Measurements from ENCODE around the gene DLG1. TPM values are rescaled to one million over a fixed set of nuclear protein-coding genes. Genes with fewer than 3 reads are reported as not detected.
"Not testable (repeated sequence)": the region's sequence is repeated elsewhere in the genome, so short reads cannot be mapped to it uniquely, and the experiment has no call there.

DLG1 gene
- total and polyA plus RNA-seq, 2 donors from 2014 or later = 19.4 to 101 TPM

GRCh38 chr3:197281849-197282248, 16.6 kb downstream of the DLG1 start:
- H3K27me3 ChIP-seq (ENCODE audit: control insufficient read depth, insufficient read depth, low read length) = no peaks in the 10 kb centered on the region
- no peak overlapping the region for H3K9ac ChIP-seq (ENCODE audit: low read length in 3 of 3)
- H3K4me1 ChIP-seq (ENCODE audit: control insufficient read depth in 2 of 3, insufficient read depth in 2 of 3, low read depth in 1 of 3, low read length in 3 of 3) = no peaks in the 10 kb centered on the region
- intact Hi-C loops (cut with DNase I) = no loop called here
- DNase-seq = no peak
- H3K9me3 ChIP-seq (ENCODE audit: control insufficient read depth in 2 of 3, insufficient read depth in 1 of 3, low read length in 3 of 3) = peaks cover 0 to 5% (median 0%) of the 10 kb centered on the region in 3 donors
- TF ChIP-seq, protein P1, sequence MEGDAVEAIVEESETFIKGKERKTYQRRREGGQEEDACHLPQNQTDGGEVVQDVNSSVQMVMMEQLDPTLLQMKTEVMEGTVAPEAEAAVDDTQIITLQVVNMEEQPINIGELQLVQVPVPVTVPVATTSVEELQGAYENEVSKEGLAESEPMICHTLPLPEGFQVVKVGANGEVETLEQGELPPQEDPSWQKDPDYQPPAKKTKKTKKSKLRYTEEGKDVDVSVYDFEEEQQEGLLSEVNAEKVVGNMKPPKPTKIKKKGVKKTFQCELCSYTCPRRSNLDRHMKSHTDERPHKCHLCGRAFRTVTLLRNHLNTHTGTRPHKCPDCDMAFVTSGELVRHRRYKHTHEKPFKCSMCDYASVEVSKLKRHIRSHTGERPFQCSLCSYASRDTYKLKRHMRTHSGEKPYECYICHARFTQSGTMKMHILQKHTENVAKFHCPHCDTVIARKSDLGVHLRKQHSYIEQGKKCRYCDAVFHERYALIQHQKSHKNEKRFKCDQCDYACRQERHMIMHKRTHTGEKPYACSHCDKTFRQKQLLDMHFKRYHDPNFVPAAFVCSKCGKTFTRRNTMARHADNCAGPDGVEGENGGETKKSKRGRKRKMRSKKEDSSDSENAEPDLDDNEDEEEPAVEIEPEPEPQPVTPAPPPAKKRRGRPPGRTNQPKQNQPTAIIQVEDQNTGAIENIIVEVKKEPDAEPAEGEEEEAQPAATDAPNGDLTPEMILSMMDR (IDR thresholded peaks at IDR 0.05; ENCODE audit: borderline replicate concordance, extremely low read depth, insufficient read depth) = no peak
- no peak overlapping the region for H3K27ac ChIP-seq (ENCODE audit: low read depth in 2 of 2, low read length in 2 of 2)
- FAIRE-seq = no peak
- no peak overlapping the region for H3K4me3 ChIP-seq (ENCODE audit: low read length in 3 of 3)
- H3K36me3 ChIP-seq (ENCODE audit: control insufficient read depth in 2 of 3, insufficient read depth in 3 of 3, low read length in 3 of 3) = peaks cover 2 to 17% (median 7%) of the 10 kb centered on the region in 3 donors

DNA sequence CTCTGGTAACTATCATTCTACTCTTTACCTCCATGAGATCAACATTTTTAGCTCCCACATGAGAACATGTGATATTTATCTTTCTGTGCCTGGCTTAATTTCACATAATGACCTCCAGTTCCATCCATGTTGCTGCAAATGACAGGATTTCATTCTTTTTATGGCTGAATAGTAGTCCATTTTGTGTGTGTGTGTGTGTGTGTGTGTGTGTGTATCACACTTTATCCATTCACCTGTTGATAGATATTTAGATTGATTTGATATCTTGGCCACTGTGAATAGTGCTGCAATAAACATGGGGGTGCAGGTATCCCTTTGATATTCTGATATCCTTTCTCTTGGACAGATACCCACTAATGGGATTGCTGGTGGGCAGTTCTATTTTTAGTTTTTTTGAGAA, 18.3 kb downstream of the DLG1 start:
- no peak for FAIRE-seq
- Histone ChIP-seq H3K9me3 (ENCODE audit: control insufficient read depth in 2 of 3, insufficient read depth in 1 of 3, low read length in 3 of 3) (peaks cover 0 to 5% (median 0%) of the 10 kb centered on the region in 3 donors), H3K9ac (ENCODE audit: low read length in 3 of 3) (no peak overlapping the region), H3K27ac (ENCODE audit: low read depth in 2 of 2, low read length in 2 of 2) (no peak overlapping the region), H3K4me3 (ENCODE audit: low read length in 3 of 3) (no peak overlapping the region), H3K27me3 (ENCODE audit: control insufficient read depth, insufficient read depth, low read length) (no peaks in the 10 kb centered on the region), H3K36me3 (ENCODE audit: control insufficient read depth in 2 of 3, insufficient read depth in 3 of 3, low read length in 3 of 3) (peaks cover 2 to 17% (median 6%) of the 10 kb centered on the region in 3 donors), H3K4me1 (ENCODE audit: control insufficient read depth in 2 of 3, insufficient read depth in 2 of 3, low read depth in 1 of 3, low read length in 3 of 3) (no peaks in the 10 kb centered on the region)
- no peak for DNase-seq
- intact Hi-C loops (cut with DNase I) = no loop called here
- TF ChIP-seq, protein P1 (IDR thresholded peaks at IDR 0.05; ENCODE audit: borderline replicate concordance, extremely low read depth, insufficient read depth) = no peak

DNA sequence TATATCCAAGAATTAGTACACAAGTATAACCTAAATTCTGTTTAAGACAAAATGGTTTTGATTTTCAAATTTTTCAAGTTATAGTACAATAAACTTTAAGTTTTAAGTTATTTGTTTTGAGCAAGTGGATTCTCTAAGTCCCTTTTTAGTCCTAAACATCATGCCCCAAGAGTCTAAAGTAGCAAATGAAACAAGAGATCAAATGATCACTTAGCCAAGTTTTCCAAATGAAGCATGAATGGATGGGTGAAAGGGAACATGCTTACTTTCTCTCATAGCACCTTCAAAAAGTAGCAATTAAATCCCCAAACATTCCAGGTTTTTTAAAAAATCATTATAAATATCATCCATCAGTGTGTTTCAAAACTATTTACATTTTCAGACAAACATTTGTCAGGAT, 19.5 kb downstream of the DLG1 start:
- Histone ChIP-seq H3K9ac (ENCODE audit: low read length in 3 of 3) (no peak overlapping the region), H3K27me3 (ENCODE audit: control insufficient read depth, insufficient read depth, low read length) (no peaks in the 10 kb centered on the region), H3K36me3 (ENCODE audit: control insufficient read depth in 2 of 3, insufficient read depth in 3 of 3, low read length in 3 of 3) (peaks cover 2 to 17% (median 10%) of the 10 kb centered on the region in 3 donors), H3K9me3 (ENCODE audit: control insufficient read depth in 2 of 3, insufficient read depth in 1 of 3, low read length in 3 of 3) (peaks cover 0 to 5% (median 1%) of the 10 kb centered on the region in 3 donors), H3K4me3 (ENCODE audit: low read length in 3 of 3) (no peak overlapping the region), H3K4me1 (ENCODE audit: control insufficient read depth in 2 of 3, insufficient read depth in 2 of 3, low read depth in 1 of 3, low read length in 3 of 3) (peaks cover 0 to 3% (median 0%) of the 10 kb centered on the region in 3 donors), H3K27ac (ENCODE audit: low read depth in 2 of 2, low read length in 2 of 2) (no peak overlapping the region)
- intact Hi-C loops (cut with DNase I) = loop anchor here (10.0 kb wide), 1 partner anchor 226 kb away; no protein-coding TSS in a partner anchor
- TF ChIP-seq, protein P1 (IDR thresholded peaks at IDR 0.05; ENCODE audit: borderline replicate concordance, extremely low read depth, insufficient read depth) = no peak
- FAIRE-seq (no peak), DNase-seq (no peak)

GRCh38 chr3:197276808-197277207, 21.6 kb downstream of the DLG1 start:
- intact Hi-C loops (cut with DNase I) = loop anchor here (10.0 kb wide), 1 partner anchor 228 kb away; no protein-coding TSS in a partner anchor
- not testable (repeated sequence) for FAIRE-seq

More at GRCh38 chr3:197276808-197277207, 21.6 kb downstream of the DLG1 start:
- not testable (repeated sequence) for H3K4me1 ChIP-seq (ENCODE audit: control insufficient read depth in 2 of 3, insufficient read depth in 2 of 3, low read depth in 1 of 3, low read length in 3 of 3); H3K27me3 ChIP-seq (ENCODE audit: control insufficient read depth, insufficient read depth, low read length); H3K27ac ChIP-seq (ENCODE audit: low read depth in 2 of 2, low read length in 2 of 2); H3K4me3 ChIP-seq (ENCODE audit: low read length in 3 of 3); H3K9me3 ChIP-seq (ENCODE audit: control insufficient read depth in 2 of 3, insufficient read depth in 1 of 3, low read length in 3 of 3); DNase-seq; H3K9ac ChIP-seq (ENCODE audit: low read length in 3 of 3)
- peaks cover 2 to 13% (median 8%) of the 10 kb centered on the region in 3 donors for H3K36me3 ChIP-seq (ENCODE audit: control insufficient read depth in 2 of 3, insufficient read depth in 3 of 3, low read length in 3 of 3)
